ENCODE data around the gene SPTSSB.

SPTSSB gene

GRCh38 chr3:161369531-161369930 is 1.8 kb downstream of the SPTSSB start:
- TF ChIP-seq CTCF (IDR thresholded peaks at IDR 0.05; ENCODE audit: low read depth, low read length, missing control alignments): no peak
- no peak for DNase-seq (ENCODE audit: low read depth)
- no peak overlapping the region for H3K4me3 ChIP-seq (ENCODE audit: low read depth, low read length)

- no peak overlapping the region for H3K4me3 ChIP-seq (ENCODE audit: low read depth, low read length)
- no peak for DNase-seq (ENCODE audit: low read depth)
- no peak for TF ChIP-seq CTCF (IDR thresholded peaks at IDR 0.05; ENCODE audit: low read depth, low read length, missing control alignments)
Observed at GRCh38 chr3:161366094-161366493, 5.2 kb downstream of the SPTSSB start.

GRCh38 chr3:161358488-161358887 is 12.8 kb downstream of the SPTSSB start:
- no peak overlapping the region for H3K4me3 ChIP-seq (ENCODE audit: low read depth, low read length)
- no peak for DNase-seq (ENCODE audit: low read depth)
- no peak for TF ChIP-seq CTCF (IDR thresholded peaks at IDR 0.05; ENCODE audit: low read depth, low read length, missing control alignments)

- TF ChIP-seq CTCF (IDR thresholded peaks at IDR 0.05; ENCODE audit: low read depth, low read length, missing control alignments): no peak
- H3K4me3 ChIP-seq (ENCODE audit: low read depth, low read length): no peak overlapping the region
- DNase-seq (ENCODE audit: low read depth): no peak
Observed at GRCh38 chr3:161356287-161356686, 15.0 kb downstream of the SPTSSB start.

GRCh38 chr3:161355508-161355907 is 15.8 kb downstream of the SPTSSB start:
- TF ChIP-seq CTCF (IDR thresholded peaks at IDR 0.05; ENCODE audit: low read depth, low read length, missing control alignments): no peak
- DNase-seq (ENCODE audit: low read depth): no peak
- no peak overlapping the region for H3K4me3 ChIP-seq (ENCODE audit: low read depth, low read length)

GRCh38 chr3:161354554-161354953 is 16.8 kb downstream of the SPTSSB start:
- no peak overlapping the region for H3K4me3 ChIP-seq (ENCODE audit: low read depth, low read length)
- no peak for DNase-seq (ENCODE audit: low read depth)
- no peak for TF ChIP-seq CTCF (IDR thresholded peaks at IDR 0.05; ENCODE audit: low read depth, low read length, missing control alignments)

- DNase-seq (ENCODE audit: low read depth): no peak
- TF ChIP-seq CTCF (IDR thresholded peaks at IDR 0.05; ENCODE audit: low read depth, low read length, missing control alignments): no peak
- no peak overlapping the region for H3K4me3 ChIP-seq (ENCODE audit: low read depth, low read length)
Observed at GRCh38 chr3:161351330-161351729, 20.0 kb downstream of the SPTSSB start.
